Measurements from ENCODE around the gene VPS54.
"Not testable (repeated sequence)": the region's sequence is repeated elsewhere in the genome, so short reads cannot be mapped to it uniquely, and the experiment has no call there.

The VPS54 gene

GRCh38 chr2:63855418-63856302 is 163.6 kb downstream of the VPS54 start:
- TF ChIP-seq CTCF (IDR thresholded peaks at IDR 0.05; ENCODE audit: borderline replicate concordance, insufficient read depth, low read depth, low read length), result no peak
- H3K4me3 ChIP-seq (ENCODE audit: low read depth, low read length), result no peak overlapping the region

- H3K4me3 ChIP-seq (ENCODE audit: low read depth, low read length), result no peak overlapping the region
- no peak for TF ChIP-seq CTCF (IDR thresholded peaks at IDR 0.05; ENCODE audit: borderline replicate concordance, insufficient read depth, low read depth, low read length)
Observed at GRCh38 chr2:63853527-63854310, 165.5 kb downstream of the VPS54 start.

- TF ChIP-seq CTCF (IDR thresholded peaks at IDR 0.05; ENCODE audit: borderline replicate concordance, insufficient read depth, low read depth, low read length), result no peak
- no peak overlapping the region for H3K4me3 ChIP-seq (ENCODE audit: low read depth, low read length)
Observed at GRCh38 chr2:63851691-63852311, 167.4 kb downstream of the VPS54 start.

- no peak overlapping the region for H3K4me3 ChIP-seq (ENCODE audit: low read depth, low read length)
- no peak for TF ChIP-seq CTCF (IDR thresholded peaks at IDR 0.05; ENCODE audit: borderline replicate concordance, insufficient read depth, low read depth, low read length)
Observed at GRCh38 chr2:63850649-63851048, 168.6 kb downstream of the VPS54 start.

GRCh38 chr2:63850204-63850571 is 169.0 kb downstream of the VPS54 start:
- no peak overlapping the region for H3K4me3 ChIP-seq (ENCODE audit: low read depth, low read length)
- no peak for TF ChIP-seq CTCF (IDR thresholded peaks at IDR 0.05; ENCODE audit: borderline replicate concordance, insufficient read depth, low read depth, low read length)

GRCh38 chr2:63849381-63850203 is 169.6 kb downstream of the VPS54 start:
- no peak overlapping the region for H3K4me3 ChIP-seq (ENCODE audit: low read depth, low read length)
- TF ChIP-seq CTCF (IDR thresholded peaks at IDR 0.05; ENCODE audit: borderline replicate concordance, insufficient read depth, low read depth, low read length), result no peak

GRCh38 chr2:63847571-63847970 is 171.7 kb downstream of the VPS54 start:
- H3K4me3 ChIP-seq (ENCODE audit: low read depth, low read length), result not testable (repeated sequence)

Data from GM12875 (cell line).